Measurements from ENCODE around the gene LGR4.
A peak's percentile ranks its signal among the peaks of the same experiment; 100 is the strongest.

LGR4 gene

GRCh38 chr11:27471589-27472397 is 797 bp downstream of the LGR4 start:
- TF ChIP-seq, protein P1, sequence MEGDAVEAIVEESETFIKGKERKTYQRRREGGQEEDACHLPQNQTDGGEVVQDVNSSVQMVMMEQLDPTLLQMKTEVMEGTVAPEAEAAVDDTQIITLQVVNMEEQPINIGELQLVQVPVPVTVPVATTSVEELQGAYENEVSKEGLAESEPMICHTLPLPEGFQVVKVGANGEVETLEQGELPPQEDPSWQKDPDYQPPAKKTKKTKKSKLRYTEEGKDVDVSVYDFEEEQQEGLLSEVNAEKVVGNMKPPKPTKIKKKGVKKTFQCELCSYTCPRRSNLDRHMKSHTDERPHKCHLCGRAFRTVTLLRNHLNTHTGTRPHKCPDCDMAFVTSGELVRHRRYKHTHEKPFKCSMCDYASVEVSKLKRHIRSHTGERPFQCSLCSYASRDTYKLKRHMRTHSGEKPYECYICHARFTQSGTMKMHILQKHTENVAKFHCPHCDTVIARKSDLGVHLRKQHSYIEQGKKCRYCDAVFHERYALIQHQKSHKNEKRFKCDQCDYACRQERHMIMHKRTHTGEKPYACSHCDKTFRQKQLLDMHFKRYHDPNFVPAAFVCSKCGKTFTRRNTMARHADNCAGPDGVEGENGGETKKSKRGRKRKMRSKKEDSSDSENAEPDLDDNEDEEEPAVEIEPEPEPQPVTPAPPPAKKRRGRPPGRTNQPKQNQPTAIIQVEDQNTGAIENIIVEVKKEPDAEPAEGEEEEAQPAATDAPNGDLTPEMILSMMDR (conservative IDR thresholded peaks at IDR 0.05; ENCODE audit: low read depth, low read length), result no peak
- no peak for DNase-seq (ENCODE audit: low read depth)
- H3K4me3 ChIP-seq (ENCODE audit: low read length), result peak overlapping the region; percentile 81

- TF ChIP-seq, protein P1 (conservative IDR thresholded peaks at IDR 0.05; ENCODE audit: low read depth, low read length), result no peak
Observed at GRCh38 chr11:27470826-27471588, 1.6 kb downstream of the LGR4 start.

GRCh38 chr11:27470166-27470565 is 2.4 kb downstream of the LGR4 start:
- peak overlapping the region; percentile 23 for H3K4me3 ChIP-seq (ENCODE audit: low read length)
- TF ChIP-seq, protein P1 (conservative IDR thresholded peaks at IDR 0.05; ENCODE audit: low read depth, low read length), result no peak
- DNase-seq (ENCODE audit: low read depth), result no peak

More at GRCh38 chr11:27470826-27471588, 1.6 kb downstream of the LGR4 start:
- DNase-seq (ENCODE audit: low read depth), result no peak
- H3K4me3 ChIP-seq (ENCODE audit: low read length), result peak overlapping the region; percentile 81

GRCh38 chr11:27468995-27469695 is 3.4 kb downstream of the LGR4 start:
- TF ChIP-seq, protein P1 (conservative IDR thresholded peaks at IDR 0.05; ENCODE audit: low read depth, low read length), result no peak
- peak overlapping the region; percentile 30 for H3K4me3 ChIP-seq (ENCODE audit: low read length)
- no peak for DNase-seq (ENCODE audit: low read depth)

- peak overlapping the region; percentile 30 for H3K4me3 ChIP-seq (ENCODE audit: low read length)
- TF ChIP-seq, protein P1 (conservative IDR thresholded peaks at IDR 0.05; ENCODE audit: low read depth, low read length), result no peak
- DNase-seq (ENCODE audit: low read depth), result peak; percentile 89
Observed at GRCh38 chr11:27468209-27468994, 4.2 kb downstream of the LGR4 start.

DNA sequence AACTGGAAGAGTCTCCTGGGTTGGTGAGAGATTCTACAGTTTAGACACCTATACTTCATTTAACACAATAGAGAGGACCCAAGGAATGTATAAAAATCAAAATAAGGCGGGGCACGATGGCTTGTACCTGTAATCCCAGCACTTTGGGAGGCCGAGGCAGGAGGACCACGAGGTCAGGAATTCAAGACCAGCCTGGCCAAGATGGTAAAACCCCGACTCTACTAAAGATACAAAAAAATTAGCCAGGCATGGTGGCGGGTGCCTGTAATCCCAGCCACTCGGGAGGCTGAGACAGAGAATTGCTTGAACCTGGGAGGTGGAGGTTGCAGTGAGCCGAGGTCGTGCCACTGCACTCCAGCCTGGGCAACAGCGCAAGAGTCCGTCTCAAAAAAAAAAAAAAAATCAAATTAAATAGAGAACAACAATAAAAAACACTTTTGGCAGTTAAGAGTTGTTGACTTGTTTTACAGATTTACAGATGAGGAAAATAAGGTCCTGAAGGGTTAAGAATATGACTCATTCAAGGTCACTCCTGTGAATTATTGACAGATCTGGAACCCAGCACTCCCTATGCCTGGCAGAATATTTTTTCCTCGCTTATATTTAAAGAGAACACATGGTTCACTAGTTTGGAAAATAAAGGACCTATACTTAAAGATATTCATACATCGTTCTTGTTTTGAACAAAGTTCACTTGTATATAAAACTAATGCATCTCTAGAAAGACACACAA is 5.2 kb downstream of the LGR4 start:
- H3K4me3 ChIP-seq (ENCODE audit: low read length), result no peak overlapping the region
- DNase-seq (ENCODE audit: low read depth), result no peak

More for the DNA sequence above, 5.2 kb downstream of the LGR4 start:
- TF ChIP-seq, protein P1 (conservative IDR thresholded peaks at IDR 0.05; ENCODE audit: low read depth, low read length), result no peak
